Kidney (tissue), 14 donors: ENCODE results near the gene PSEN1. TPM values are rescaled to one million over a fixed set of nuclear protein-coding genes. Genes with fewer than 3 reads are reported as not detected.

ENCODE experiments used
- DNase-seq, 5 donors: peaks; one replicate each; pipeline ENCODE4 v3.0.0-alpha.2; 2013 to 2020
- FAIRE-seq: peaks from 2 replicates; lab custom pipeline; 2012; peaks lifted over from hg19 to GRCh38; lab: Jason Lieb, UNC
- H3K27ac ChIP-seq, 2 donors: one replicate each; pipeline ENCODE4 v1.7.0; 2013; ENCODE audit warnings: low read depth in 2 of 2, low read length in 2 of 2, inconsistent platforms in 1 of 2
- H3K27me3 ChIP-seq: one replicate; pipeline ENCODE4 v1.7.1; 2013; ENCODE audit warnings: low read length, inconsistent platforms; ENCODE audit not compliant: control insufficient read depth, insufficient read depth
- H3K36me3 ChIP-seq, 3 donors: one replicate each; pipeline versions ENCODE4 v1.7.0 to v1.7.1; 2013; ENCODE audit warnings: low read length in 3 of 3, control low read depth in 1 of 3, inconsistent platforms in 1 of 3; ENCODE audit not compliant: insufficient read depth in 3 of 3, control insufficient read depth in 2 of 3
- H3K4me1 ChIP-seq, 3 donors: one replicate each; pipeline versions ENCODE4 v1.7.0 to v1.7.1; 2013; ENCODE audit warnings: low read length in 3 of 3, inconsistent platforms in 1 of 3, low read depth in 1 of 3; ENCODE audit not compliant: control insufficient read depth in 2 of 3, insufficient read depth in 2 of 3
- H3K4me3 ChIP-seq, 3 donors: one replicate each; pipeline versions ENCODE4 v1.7.0 to v1.8.1; 2013; ENCODE audit warnings: low read length in 3 of 3, control low read depth in 1 of 3, inconsistent platforms in 1 of 3
- H3K9ac ChIP-seq, 3 donors: one replicate each; pipeline versions ENCODE4 v1.7.0 to v1.7.1; 2013; ENCODE audit warnings: low read length in 3 of 3, control low read depth in 1 of 3, inconsistent platforms in 1 of 3
- H3K9me3 ChIP-seq, 3 donors: one replicate each; pipeline versions ENCODE4 v1.7.0 to v1.7.1; 2013; ENCODE audit warnings: low read length in 3 of 3, control low read depth in 1 of 3, inconsistent platforms in 1 of 3; ENCODE audit not compliant: control insufficient read depth in 2 of 3, insufficient read depth in 1 of 3
- intact Hi-C: fragments of 100-400 bp; cut with DNase I; formaldehyde crosslinking; loops from one replicate; pipeline ENCODE4 v1.11.1; 2022
- polyA plus RNA-seq: library from polyadenylated mRNA; stranded (reverse); fragments of 350-450 nt; fragmentation: Illumina TruSeq; extraction: RNeasy Lipid Tissue Mini Kit (QIAGEN cat#74804); gene quantifications from one replicate; pipeline ENCODE4 v1.2.3, GENCODE V29; 2014; ENCODE audit warnings: low read depth, low replicate concordance; ENCODE audit not compliant: insufficient read depth
- total RNA-seq: library from RNA; stranded (reverse); fragmentation: NEBNext Ultra II Directional; extraction: Animal tissue kit (Norgen Biotek cat#: 25700); gene quantifications from one replicate; pipeline ENCODE4 v1.2.1, GENCODE V29; 2021
- TF ChIP-seq, protein P1 (sequence below): IDR thresholded peaks from 3 replicates; pipeline ENCODE4 v1.5.1; 2012; ENCODE audit warnings: mild to moderate bottlenecking, moderate library complexity, borderline replicate concordance; ENCODE audit not compliant: insufficient read depth; ENCODE audit errors: extremely low read depth
- donor health status: control.
- donor health status: control.
- donor health status: control.
- donor health status: control.
- donor health status: control.
- donor health status: DM: yes; HTN: yes; CAD: no.
- donor health status: Normal renal cell carcinoma (clear cell type).

The PSEN1 gene
- total and polyA plus RNA-seq, 2 donors from 2014 or later, result 33.5 to 68.6 TPM

DNA sequence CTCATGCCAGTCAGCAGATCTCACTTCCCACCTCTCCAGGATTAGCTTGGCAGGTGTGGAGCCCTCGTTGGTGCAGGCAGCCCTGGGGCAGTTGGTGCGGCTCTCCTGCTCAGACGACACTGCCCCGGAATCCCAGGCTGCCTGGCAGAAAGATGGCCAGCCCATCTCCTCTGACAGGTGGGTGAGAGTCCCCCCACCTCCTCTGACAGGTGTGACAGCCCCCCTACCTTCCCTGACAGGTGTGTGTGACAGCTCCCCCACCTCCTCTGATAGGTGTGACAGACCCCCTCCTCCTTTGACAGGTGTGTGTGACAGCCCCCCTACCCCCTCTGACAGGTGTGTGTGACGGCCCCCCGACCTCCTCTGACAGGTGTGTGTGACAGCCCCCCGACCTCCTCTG is 127.3 kb downstream of the PSEN1 start:
- no peaks in the 10 kb centered on the region for H3K27me3 ChIP-seq
- H3K4me1 ChIP-seq, result peaks cover 0 to 8% (median 0%) of the 10 kb centered on the region in 3 donors
- peaks cover 0 to 15% (median 11%) of the 10 kb centered on the region in 3 donors for H3K36me3 ChIP-seq
- no peak overlapping the region for H3K27ac ChIP-seq
- H3K9me3 ChIP-seq, result no peaks in the 10 kb centered on the region
- TF ChIP-seq, protein P1, sequence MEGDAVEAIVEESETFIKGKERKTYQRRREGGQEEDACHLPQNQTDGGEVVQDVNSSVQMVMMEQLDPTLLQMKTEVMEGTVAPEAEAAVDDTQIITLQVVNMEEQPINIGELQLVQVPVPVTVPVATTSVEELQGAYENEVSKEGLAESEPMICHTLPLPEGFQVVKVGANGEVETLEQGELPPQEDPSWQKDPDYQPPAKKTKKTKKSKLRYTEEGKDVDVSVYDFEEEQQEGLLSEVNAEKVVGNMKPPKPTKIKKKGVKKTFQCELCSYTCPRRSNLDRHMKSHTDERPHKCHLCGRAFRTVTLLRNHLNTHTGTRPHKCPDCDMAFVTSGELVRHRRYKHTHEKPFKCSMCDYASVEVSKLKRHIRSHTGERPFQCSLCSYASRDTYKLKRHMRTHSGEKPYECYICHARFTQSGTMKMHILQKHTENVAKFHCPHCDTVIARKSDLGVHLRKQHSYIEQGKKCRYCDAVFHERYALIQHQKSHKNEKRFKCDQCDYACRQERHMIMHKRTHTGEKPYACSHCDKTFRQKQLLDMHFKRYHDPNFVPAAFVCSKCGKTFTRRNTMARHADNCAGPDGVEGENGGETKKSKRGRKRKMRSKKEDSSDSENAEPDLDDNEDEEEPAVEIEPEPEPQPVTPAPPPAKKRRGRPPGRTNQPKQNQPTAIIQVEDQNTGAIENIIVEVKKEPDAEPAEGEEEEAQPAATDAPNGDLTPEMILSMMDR, result no peak
- DNase-seq, result peak in 1 of 5 donors; percentile 48
- H3K9ac ChIP-seq, result no peak overlapping the region
- no peak overlapping the region for H3K4me3 ChIP-seq
- intact Hi-C loops, result no loop called here
- no peak for FAIRE-seq

DNA sequence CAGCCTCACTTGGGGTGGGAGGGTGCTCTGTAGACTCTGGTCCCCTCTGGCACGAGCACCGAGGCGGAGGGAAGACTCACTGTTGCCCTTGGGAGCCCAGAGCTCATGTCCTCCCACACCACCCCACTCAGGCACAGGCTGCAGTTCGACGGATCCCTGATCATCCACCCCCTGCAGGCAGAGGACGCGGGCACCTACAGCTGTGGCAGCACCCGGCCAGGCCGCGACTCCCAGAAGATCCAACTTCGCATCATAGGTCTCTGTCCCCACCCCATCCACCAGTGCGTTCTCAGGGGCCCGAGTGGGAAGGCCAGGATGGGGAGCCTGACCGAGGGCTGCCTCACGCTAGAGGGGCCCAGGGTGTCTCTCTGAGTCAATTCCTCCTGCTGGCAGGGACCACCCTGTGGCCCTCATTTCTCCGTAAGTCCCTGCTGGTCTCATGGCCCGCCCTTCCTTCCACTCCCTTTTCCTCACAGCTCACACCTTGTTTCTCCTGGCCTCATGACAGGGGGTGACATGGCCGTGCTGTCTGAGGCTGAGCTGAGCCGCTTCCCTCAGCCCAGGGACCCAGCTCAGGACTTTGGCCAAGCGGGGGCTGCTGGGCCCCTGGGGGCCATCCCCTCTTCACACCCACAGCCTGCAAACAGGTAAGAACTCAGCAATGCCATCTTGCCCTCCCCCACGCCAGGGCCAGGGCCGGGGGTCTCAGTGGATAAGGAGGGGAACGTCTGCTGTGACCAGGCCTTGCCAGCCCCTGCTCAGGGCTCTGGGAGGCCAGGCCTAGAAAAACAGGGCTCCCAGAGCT is 128.0 kb downstream of the PSEN1 start:
- Histone ChIP-seq H3K36me3 (peaks cover 0 to 13% (median 11%) of the 10 kb centered on the region in 3 donors), H3K27me3 (no peaks in the 10 kb centered on the region), H3K27ac (no peak overlapping the region), H3K9ac (no peak overlapping the region), H3K9me3 (no peaks in the 10 kb centered on the region), H3K4me3 (no peak overlapping the region), H3K4me1 (peaks cover 0 to 8% (median under 1%) of the 10 kb centered on the region in 3 donors)
- intact Hi-C loops, result no loop called here
- TF ChIP-seq, protein P1, result no peak
- no peak for FAIRE-seq
- DNase-seq, result peak in 1 of 5 donors; percentile 43

DNA sequence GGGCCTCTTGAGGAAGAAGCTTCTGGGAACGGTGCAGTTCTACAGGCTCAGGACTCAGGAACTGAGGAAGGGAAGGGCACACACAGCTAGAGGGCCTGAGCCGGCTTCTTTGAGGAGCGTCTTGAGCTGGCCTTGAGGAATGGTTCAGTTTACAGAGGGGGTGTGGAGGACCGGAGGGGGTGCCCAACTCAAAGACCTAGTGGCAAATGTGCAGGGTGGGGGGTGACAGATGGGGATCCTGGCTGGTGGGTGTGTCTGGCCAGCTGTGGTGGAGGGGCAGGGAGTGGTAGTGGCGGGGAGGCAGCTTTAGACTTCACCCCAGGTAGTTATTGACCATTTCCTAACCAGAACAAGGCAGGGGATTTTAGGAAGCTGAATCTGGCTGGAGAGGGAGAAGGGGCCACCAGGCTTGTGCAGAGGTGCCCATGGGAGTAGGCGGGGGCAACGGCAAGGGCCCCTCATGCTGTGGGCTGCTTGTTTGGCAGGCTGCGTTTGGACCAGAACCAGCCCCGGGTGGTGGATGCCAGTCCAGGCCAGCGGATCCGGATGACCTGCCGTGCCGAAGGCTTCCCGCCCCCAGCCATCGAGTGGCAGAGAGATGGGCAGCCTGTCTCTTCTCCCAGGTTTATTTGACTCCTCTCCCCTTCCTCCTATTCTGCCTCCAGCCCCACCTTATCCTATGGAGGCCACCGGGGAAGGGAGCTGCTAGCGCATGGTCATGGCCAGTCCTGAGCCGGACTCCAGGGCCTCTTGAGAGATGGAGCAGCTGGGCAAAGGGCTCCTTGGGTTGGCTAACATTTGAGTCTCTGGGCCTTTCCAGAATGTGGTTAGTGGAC is 128.8 kb downstream of the PSEN1 start:
- TF ChIP-seq, protein P1, result no peak
- H3K4me3 ChIP-seq, result no peak overlapping the region
- intact Hi-C loops, result no loop called here
- peak in 1 of 5 donors; percentile 36 for DNase-seq
- H3K4me1 ChIP-seq, result peaks cover 0 to 14% (median 5%) of the 10 kb centered on the region in 3 donors
- no peak overlapping the region for H3K27ac ChIP-seq
- no peaks in the 10 kb centered on the region for H3K9me3 ChIP-seq
- H3K36me3 ChIP-seq, result peaks cover 0 to 12% (median 11%) of the 10 kb centered on the region in 3 donors
- no peaks in the 10 kb centered on the region for H3K27me3 ChIP-seq
- no peak for FAIRE-seq
- H3K9ac ChIP-seq, result no peak overlapping the region
